NCI-H524 treated with DMSO at 0.1 percent for 48 hours (cell line): ENCODE data around the gene NEURL1B.
A peak's percentile ranks its signal among the peaks of the same experiment; 100 is the strongest.

Experiments
- DNase-seq: peaks from one replicate; lab custom pipeline; 2025; lab: John Stamatoyannopoulos, UW

The NEURL1B gene

DNA sequence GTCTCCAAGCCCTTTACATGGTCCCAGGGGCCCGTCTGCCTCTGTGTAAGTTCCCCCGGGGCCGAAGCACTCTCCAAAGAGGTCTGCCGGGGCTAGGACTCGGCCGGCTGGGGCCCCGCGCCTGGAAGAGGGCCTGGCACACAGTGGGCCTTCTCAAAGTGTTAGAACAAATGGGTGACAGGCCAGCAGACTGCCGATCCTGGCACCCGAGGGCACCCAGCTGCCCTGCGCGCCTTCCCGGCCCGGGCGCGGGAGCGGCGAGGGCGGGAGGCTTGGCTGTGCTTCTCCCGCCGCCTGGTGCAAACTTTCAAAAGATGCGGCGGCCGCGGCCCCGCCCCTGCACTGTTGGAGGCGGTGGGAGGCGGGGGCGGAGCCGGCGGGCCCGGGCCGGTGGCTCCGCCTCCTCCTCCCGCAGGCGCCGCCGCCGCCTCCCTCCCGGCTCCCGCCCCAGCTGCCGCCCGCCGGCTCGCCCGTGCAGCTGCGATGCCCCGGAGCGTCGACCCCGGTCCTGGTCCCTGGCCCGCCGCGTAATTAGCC lies at the start of gene NEURL1B:
TSS of gene NEURL1B (plus strand) at position 442 of the 537 bp plus-strand sequence. CDS start 144 bp downstream, outside the sequence.
- DNase-seq, result no peak

DNA sequence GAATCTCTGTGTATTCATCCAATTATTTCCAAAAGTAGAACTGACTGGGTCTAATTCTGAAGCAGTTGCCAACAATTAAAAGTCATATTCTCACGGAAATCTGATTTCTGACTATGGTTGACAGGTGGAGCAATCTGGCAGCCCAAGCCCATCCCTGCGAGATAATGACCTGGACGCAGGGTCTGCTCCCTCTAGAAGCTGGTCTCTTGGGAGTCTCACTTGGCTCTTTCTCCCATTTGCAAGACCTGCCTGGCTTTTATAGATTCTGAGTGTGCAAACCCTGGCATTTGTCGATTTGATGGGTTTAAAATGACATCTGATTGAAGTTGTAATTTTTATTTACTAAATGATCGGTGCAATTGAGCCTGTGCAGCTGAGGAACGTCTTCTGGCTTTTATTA lies 49.4 kb upstream of the NEURL1B start:
- DNase-seq, result no peak

DNA sequence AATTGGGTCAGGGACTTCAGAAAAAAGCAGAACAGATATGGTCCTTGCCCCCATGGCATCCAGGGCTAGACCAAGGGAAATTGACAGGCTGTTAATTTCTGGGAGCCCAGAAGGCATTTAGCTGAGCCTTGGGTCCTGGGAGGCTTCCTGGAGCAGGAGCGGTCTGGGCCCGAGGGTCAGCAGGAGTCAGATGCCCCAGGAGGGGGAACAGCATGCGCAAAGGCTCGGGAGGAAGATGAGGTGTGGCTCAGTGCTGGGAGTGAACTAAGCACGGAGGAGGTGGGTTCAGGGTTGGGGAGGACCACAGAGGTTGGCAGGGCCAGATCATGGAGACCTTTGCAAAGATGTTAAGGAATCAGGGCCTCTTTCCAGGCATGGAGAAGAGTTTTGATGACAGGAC lies 48.2 kb upstream of the NEURL1B start:
- DNase-seq, result no peak

DNA sequence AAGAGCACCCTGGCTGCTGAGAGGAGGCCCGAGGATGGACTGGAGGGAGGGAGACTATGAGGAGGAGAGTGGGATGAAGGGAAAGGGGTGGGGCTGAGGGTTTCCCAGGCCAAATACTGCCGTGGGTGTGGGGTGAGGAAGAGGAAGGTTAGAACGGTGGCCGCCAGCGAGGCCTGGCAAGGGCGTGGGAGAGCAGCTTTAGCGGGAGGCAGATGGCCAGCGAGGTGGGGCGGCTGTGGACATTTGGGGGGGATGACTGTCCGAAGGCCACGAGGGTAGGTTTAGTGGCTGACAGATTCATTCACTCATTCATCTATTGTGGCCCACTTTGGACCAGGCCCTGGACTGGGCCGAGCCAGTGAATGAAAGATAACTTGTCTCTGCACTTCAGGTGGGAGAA lies 47.8 kb upstream of the NEURL1B start:
- DNase-seq, result no peak

DNA sequence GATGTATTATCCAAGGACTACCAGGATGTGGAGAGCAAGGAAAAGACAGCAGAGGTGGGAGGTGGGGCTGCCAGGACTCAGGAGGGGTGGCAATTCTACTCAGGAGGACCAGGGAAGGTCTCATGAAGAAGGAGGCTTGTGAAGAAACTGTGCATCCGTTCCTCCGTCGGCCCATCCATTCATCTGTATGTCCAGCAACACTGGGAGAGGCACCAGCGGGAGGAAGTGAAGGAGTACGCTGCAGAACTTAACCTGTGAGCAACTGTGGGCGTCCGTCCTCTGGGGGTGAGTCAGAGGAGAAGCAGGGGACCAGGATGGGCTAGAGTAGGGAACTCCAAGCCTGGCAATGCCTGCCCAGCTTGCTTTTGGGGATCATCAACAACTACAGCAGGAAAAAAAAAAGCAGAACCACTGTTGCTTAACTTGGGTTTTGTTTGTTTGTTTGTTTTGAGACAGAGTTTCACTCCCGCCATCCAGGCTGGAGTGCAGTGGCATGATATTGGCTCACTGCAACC lies 47.3 kb upstream of the NEURL1B start:
- no peak for DNase-seq

DNA sequence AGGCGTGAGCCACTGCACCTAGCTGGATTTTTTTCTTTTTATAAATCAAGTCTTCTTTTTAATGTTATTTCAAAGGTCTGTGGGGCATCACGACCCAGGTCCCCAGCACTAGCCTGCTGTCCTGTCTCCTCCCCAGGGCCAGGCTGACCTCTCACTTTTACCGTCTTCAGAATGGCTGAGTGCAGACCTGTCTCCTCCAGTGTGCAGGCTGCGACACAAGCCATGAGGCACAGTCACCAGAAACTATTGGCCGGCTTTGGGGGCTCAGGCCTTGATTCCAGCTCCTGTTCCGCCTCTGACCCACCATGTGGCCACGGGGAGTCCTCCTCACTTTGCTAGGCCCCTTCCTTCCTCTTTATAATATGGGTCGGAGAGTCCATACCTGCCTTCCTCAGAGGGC lies 46.6 kb upstream of the NEURL1B start:
- DNase-seq, result no peak

DNA sequence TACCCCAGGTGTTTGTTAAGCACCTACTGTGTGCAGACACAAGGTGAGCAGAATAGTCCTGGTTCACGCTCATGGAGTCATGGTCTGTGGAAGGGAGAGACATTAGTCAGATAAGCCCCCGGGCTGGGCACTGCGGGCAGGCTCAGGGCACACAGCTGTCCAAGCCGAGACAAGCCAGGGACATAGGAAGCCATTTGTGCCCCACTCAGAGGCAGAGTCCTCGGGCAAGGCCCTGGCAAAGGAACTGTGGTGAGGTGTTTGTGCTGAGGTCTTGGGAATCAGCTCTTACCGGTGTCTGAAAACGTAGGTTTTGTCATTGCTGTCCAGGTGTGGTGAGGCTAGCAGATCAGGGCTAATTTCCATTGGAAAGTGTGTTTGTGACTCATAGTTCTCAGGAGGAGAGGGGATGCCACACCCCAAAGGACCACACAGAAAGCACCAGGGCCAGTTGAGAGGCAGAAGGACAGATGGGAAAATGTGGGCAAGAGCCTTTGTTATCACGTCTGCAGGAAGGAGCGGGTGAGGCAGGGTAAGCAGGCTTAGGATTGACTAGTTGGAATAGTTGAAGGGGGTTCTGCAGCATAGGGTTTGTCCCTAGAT lies 46.1 kb upstream of the NEURL1B start:
- DNase-seq, result no peak

DNA sequence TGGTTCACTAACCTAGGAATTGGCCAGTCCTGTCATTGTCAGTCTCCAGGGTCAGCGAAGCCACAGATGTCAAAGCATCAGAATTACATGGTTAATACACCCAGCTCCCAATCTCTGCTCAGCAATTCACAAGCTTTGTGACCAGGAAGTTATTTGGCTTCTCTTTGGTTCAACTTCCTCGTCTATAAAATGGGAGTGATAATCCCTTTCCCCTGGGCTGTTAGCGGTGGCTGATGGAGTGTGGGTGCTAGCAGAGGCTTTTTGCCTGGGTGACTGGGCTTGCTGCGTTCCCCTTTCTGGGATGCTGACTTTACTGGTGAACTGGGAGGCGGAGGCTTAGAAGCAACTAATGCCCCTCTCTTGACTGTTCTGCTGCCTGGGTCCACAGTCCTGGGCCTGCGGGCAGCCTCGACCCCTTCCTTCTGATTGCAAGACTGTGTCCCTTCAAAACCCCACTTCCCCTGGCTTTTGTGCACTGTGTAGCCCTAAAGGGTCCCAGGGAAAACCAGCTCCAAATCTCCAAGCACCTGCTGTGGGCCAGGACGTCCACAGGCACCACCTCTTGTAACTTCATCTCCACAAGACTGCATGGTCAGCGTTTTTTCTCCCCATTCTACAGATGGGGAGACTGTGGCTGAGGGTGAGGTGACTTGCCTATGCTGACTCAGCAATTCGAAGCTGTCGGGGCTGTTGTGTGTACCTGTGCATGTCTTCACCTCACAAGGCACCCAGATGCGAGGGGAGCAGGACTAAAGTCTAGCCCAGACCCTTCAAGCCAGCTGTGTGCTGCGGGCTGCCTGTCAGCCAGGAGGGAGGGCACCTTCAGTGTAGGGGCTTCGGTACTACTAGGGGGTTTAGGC lies 45.2 kb upstream of the NEURL1B start:
- DNase-seq, result no peak

- DNase-seq, result no peak
These were observed 44.3 kb upstream of the NEURL1B start for GRCh38 chr5:172596638-172597231.

GRCh38 chr5:172597755-172598155 lies 43.3 kb upstream of the NEURL1B start:
- no peak for DNase-seq

GRCh38 chr5:172598251-172599203 lies 42.5 kb upstream of the NEURL1B start:
- no peak for DNase-seq

- no peak for DNase-seq
These were observed 41.9 kb upstream of the NEURL1B start for GRCh38 chr5:172599204-172599567.

GRCh38 chr5:172600571-172600970 lies 40.5 kb upstream of the NEURL1B start:
- peak; percentile 22 for DNase-seq

- DNase-seq, result peak; percentile 22
These were observed 39.5 kb upstream of the NEURL1B start for GRCh38 chr5:172601576-172601975.

DNA sequence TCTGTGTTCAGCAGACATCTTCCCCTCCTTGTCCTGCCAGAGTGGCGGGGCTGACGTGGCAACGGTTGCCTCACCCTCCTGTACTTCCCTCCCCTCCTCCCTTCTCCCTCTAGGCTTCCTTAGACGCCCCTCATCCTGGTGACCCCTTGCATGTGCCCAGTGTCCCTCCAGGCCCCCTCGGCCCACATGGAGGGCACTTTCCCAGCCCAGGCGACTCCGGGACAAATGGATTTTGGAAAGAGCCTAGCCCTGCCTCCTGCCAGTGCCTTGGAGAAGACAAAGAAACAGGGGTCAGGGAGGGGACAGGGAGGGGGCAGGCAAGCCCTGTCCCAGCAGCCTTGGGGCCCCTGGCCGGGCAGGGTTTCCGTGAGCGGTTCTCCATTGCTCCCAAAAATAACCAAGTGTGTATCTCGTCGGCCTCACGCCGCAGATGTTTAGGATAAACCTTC lies 38.3 kb upstream of the NEURL1B start:
- DNase-seq, result no peak

GRCh38 chr5:172603251-172603806 lies 37.7 kb upstream of the NEURL1B start:
- DNase-seq, result no peak

GRCh38 chr5:172605466-172605865 lies 35.6 kb upstream of the NEURL1B start:
- DNase-seq, result no peak

- DNase-seq, result no peak
These were observed 34.8 kb upstream of the NEURL1B start for GRCh38 chr5:172606156-172606785.

- DNase-seq, result no peak
These were observed 33.8 kb upstream of the NEURL1B start for GRCh38 chr5:172607213-172607793.

DNA sequence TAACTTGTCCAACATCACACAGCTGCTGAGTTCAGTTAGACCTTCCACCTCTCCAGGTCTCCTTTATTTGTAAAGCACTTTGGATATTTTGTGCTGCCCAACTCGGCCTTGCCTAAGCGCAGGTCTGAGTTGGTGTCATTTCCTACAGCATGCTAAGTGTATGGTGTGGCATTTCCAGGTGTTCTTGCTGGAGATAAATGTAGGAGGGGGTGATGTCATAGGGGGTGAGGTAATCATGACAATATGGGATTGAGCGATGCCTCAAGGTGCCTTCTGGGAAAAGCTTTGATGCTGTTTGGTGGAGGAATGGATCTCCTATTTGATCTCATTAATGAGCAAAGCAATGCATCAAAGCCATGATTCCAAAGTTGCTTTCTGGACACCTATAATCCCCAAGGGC lies 32.3 kb upstream of the NEURL1B start:
- no peak for DNase-seq
